Measurements from ENCODE around the gene TSTD1. TPM values are rescaled to one million over a fixed set of nuclear protein-coding genes. Genes with fewer than 3 reads are reported as not detected.

TSTD1 gene
- total RNA-seq = 1.5 TPM in 1 of 2 replicates, not detected in the other

GRCh38 chr1:161038523-161039153, at the start of gene TSTD1:
TSS of gene TSTD1 (minus strand) at chr1:161038964. CDS start at chr1:161038889, 75 bp downstream.

GRCh38 chr1:161069731-161070270, 31.0 kb upstream of the TSTD1 start, which contains the start of gene ARHGAP30:
TSS of gene ARHGAP30 (minus strand) at chr1:161069891. CDS start at chr1:161069624, 267 bp downstream.

GRCh38 chr1:161045736-161046604, 7.2 kb upstream of the TSTD1 start, which contains the start of gene USF1:
TSS of gene USF1 (minus strand) at chr1:161045977. CDS start at chr1:161043275, 2,702 bp downstream.

GRCh38 chr1:161020509-161021164, 18.1 kb downstream of the TSTD1 start, which contains the start of gene F11R:
TSS of gene F11R (minus strand) at chr1:161021152. CDS start at chr1:161021073, 79 bp downstream.

Other genes starting within 250 kb of the TSTD1 start
- gene LY9, start 242.8 kb downstream of the TSTD1 start, total RNA-seq = not detected in 2 replicates
- gene CD244, start 176.1 kb downstream of the TSTD1 start, total RNA-seq = not detected in 2 replicates
- not detected in 2 replicates for gene ITLN1, start 153.8 kb downstream of the TSTD1 start, total RNA-seq
- not detected in 2 replicates for gene ITLN2, start 84.2 kb downstream of the TSTD1 start, total RNA-seq
- gene F11R, start 17.8 kb downstream of the TSTD1 start, total RNA-seq = 67.0 and 77.2 TPM in 2 replicates
- 59.0 and 59.1 TPM in 2 replicates for gene USF1, start 7.0 kb upstream of the TSTD1 start, total RNA-seq
- gene ARHGAP30, start 30.9 kb upstream of the TSTD1 start, total RNA-seq = 0.13 and 0.20 TPM in 2 replicates
- 0.47 and 0.54 TPM in 2 replicates for gene NECTIN4, start 50.6 kb upstream of the TSTD1 start, total RNA-seq
- gene KLHDC9, start 59.4 kb upstream of the TSTD1 start, total RNA-seq = 1.1 and 2.6 TPM in 2 replicates
- gene PFDN2, start 79.1 kb upstream of the TSTD1 start, total RNA-seq = 63.7 and 71.8 TPM in 2 replicates
- 20.9 and 27.4 TPM in 2 replicates for gene NIT1, start 79.1 kb upstream of the TSTD1 start, total RNA-seq
- gene DEDD, start 93.7 kb upstream of the TSTD1 start, total RNA-seq = 19.4 and 31.8 TPM in 2 replicates
- 72.6 and 84.7 TPM in 2 replicates for gene UFC1, start 115.0 kb upstream of the TSTD1 start, total RNA-seq
- gene USP21, start 120.5 kb upstream of the TSTD1 start, total RNA-seq = 5.7 and 7.1 TPM in 2 replicates
- gene PPOX, start 127.5 kb upstream of the TSTD1 start, total RNA-seq = 10.7 and 12.0 TPM in 2 replicates
- gene B4GALT3, start 138.5 kb upstream of the TSTD1 start, total RNA-seq = 30.5 and 39.7 TPM in 2 replicates
- gene ADAMTS4, start 160.1 kb upstream of the TSTD1 start, total RNA-seq = 26.7 and 28.6 TPM in 2 replicates
- gene NDUFS2, start 163.4 kb upstream of the TSTD1 start, total RNA-seq = 102 and 119 TPM in 2 replicates
- not detected in 2 replicates for gene FCER1G, start 176.3 kb upstream of the TSTD1 start, total RNA-seq
- gene APOA2, start 184.7 kb upstream of the TSTD1 start, total RNA-seq = not detected in 2 replicates
- gene TOMM40L, start 187.1 kb upstream of the TSTD1 start, total RNA-seq = 21.1 and 22.1 TPM in 2 replicates
- not detected in 2 replicates for gene NR1I3, start 199.2 kb upstream of the TSTD1 start, total RNA-seq
- gene PCP4L1, start 219.8 kb upstream of the TSTD1 start, total RNA-seq = not detected in 2 replicates

All from mammary microvascular endothelial cell (primary cell).